ENCODE measurements around the gene FZR1. TPM values are rescaled to one million over a fixed set of nuclear protein-coding genes. Genes with fewer than 3 reads are reported as not detected.

Gene FZR1
- total RNA-seq, 1 donor from 2014 or later, result 45.3 TPM

Other genes starting within 250 kb of the FZR1 start
- 16.8 and 18.7 TPM in 2 replicates for gene NFIC, start 139.7 kb upstream of the FZR1 start, total RNA-seq
- gene SMIM24, start 25.8 kb upstream of the FZR1 start, total RNA-seq, result not detected in 2 replicates
- gene SMIM44, start 22.9 kb upstream of the FZR1 start, total RNA-seq, result not detected in 2 replicates
- 20.6 and 21.6 TPM in 2 replicates for gene DOHH, start 5.6 kb upstream of the FZR1 start, total RNA-seq
- 1.4 and 1.7 TPM in 2 replicates for gene TEKTIP1, start 32.9 kb downstream of the FZR1 start, total RNA-seq
- 126 and 136 TPM in 2 replicates for gene MFSD12, start 51.3 kb downstream of the FZR1 start, total RNA-seq
- gene HMG20B, start 66.6 kb downstream of the FZR1 start, total RNA-seq, result 56.4 and 63.0 TPM in 2 replicates
- 0.31 and 0.39 TPM in 2 replicates for gene GIPC3, start 79.2 kb downstream of the FZR1 start, total RNA-seq
- gene TBXA2R, start 100.6 kb downstream of the FZR1 start, total RNA-seq, result 0.47 and 1.0 TPM in 2 replicates
- 37.2 and 40.8 TPM in 2 replicates for gene CACTIN, start 120.5 kb downstream of the FZR1 start, total RNA-seq
- gene PIP5K1C, start 194.2 kb downstream of the FZR1 start, total RNA-seq, result 24.5 and 28.0 TPM in 2 replicates
- gene TJP3, start 202.1 kb downstream of the FZR1 start, total RNA-seq, result 0.08 TPM in 1 of 2 replicates, not detected in the other

Data from activated T-helper 1 cell treated with anti-CD3 and anti-CD28 coated beads, Interleukin-12 subunit alpha, Interleukin-12 subunit beta, Interleukin-2, Interleukin-4 antibody, amounts not matched to agents 30 ng/mL and 10 ng/mL and 1 ng/mL, durations not matched to agents 14 hours and 24 hours and 36 hours (primary cell).